OCI-LY1 (cell line): ENCODE results near the gene CCDC78.

Experiments used
- H2AFZ ChIP-seq: fragments of 200-600 bp; sonication (generic), shearing (Covaris generic); 2 replicates; pipeline ENCODE4 v1.6.0; 2014; ENCODE audit warnings: antibody characterized with exemption, mild to moderate bottlenecking, low read length
- H3F3A ChIP-seq: fragments of 200-600 bp; sonication (generic), shearing (Covaris generic); 2 replicates; pipeline ENCODE4 v1.6.0; 2014; ENCODE audit warnings: mild to moderate bottlenecking, antibody characterized with exemption, low read length, moderate library complexity; ENCODE audit not compliant: insufficient read depth
- H3K27ac ChIP-seq: fragments of 200-600 bp; sonication (generic); 2 replicates; pipeline ENCODE4 v1.5.1; 2014; ENCODE audit warnings: low read length, mixed run types, mild to moderate bottlenecking, low read depth; ENCODE audit not compliant: poor library complexity, severe bottlenecking
- H3K27me3 ChIP-seq: fragments of 200-600 bp; sonication (generic); 2 replicates; pipeline ENCODE4 v1.6.0; 2014; ENCODE audit warnings: antibody characterized with exemption, mild to moderate bottlenecking, low read length, moderate library complexity; ENCODE audit not compliant: insufficient read depth
- H3K36me3 ChIP-seq: fragments of 200-600 bp; sonication (generic); 2 replicates; pipeline ENCODE4 v1.6.1; 2014; ENCODE audit warnings: mild to moderate bottlenecking, antibody characterized with exemption, low read length, moderate library complexity, mixed read lengths; ENCODE audit not compliant: insufficient read depth
- H3K4me1 ChIP-seq: fragments of 200-600 bp; sonication (generic); 2 replicates; pipeline ENCODE4 v1.5.1; 2014; ENCODE audit warnings: mild to moderate bottlenecking, low read length, moderate library complexity; ENCODE audit not compliant: insufficient read depth, severe bottlenecking
- H3K4me2 ChIP-seq: fragments of 200-600 bp; sonication (generic), shearing (Covaris generic); 2 replicates; pipeline ENCODE4 v1.6.1; 2014; ENCODE audit warnings: low read length
- H3K4me3 ChIP-seq: fragments of 200-600 bp; sonication (generic); 2 replicates; pipeline ENCODE4 v1.5.1; 2014; ENCODE audit warnings: low read length, low read depth, mild to moderate bottlenecking, mixed read lengths; ENCODE audit not compliant: poor library complexity, severe bottlenecking
- H3K79me2 ChIP-seq: fragments of 200-600 bp; shearing (Covaris generic); 2 replicates; pipeline ENCODE4 v1.6.1; 2016; ENCODE audit warnings: mixed run types, low read length, mixed read lengths; ENCODE audit not compliant: insufficient read depth
- H3K9ac ChIP-seq: fragments of 200-600 bp; sonication (generic), shearing (Covaris generic); 2 replicates; pipeline ENCODE4 v1.6.1; 2014; ENCODE audit warnings: mild to moderate bottlenecking, low read length, mixed read lengths
- H3K9me2 ChIP-seq: fragments of 200-600 bp; sonication (generic), shearing (Covaris generic); 2 replicates; pipeline ENCODE4 v1.6.1; 2014; ENCODE audit warnings: low read depth, mild to moderate bottlenecking, low read length, mixed read lengths
- H3K9me3 ChIP-seq: fragments of 200-600 bp; shearing (Covaris generic); 2 replicates; pipeline ENCODE4 v1.6.1; 2014; ENCODE audit warnings: low read length, mixed read lengths
- H4K20me1 ChIP-seq: fragments of 200-600 bp; sonication (generic), shearing (Covaris generic); 2 replicates; pipeline ENCODE4 v1.6.0; 2016; ENCODE audit warnings: mild to moderate bottlenecking, low read length; ENCODE audit not compliant: insufficient read depth
- CTCF ChIP-seq: fragments of 200-600 bp; sonication (generic), shearing (Covaris generic); IDR thresholded peaks from 2 replicates; pipeline ENCODE4 v1.5.1; 2017; ENCODE audit warnings: mild to moderate bottlenecking, antibody characterized with exemption, low read length, moderate library complexity, mixed read lengths
- EZH2 ChIP-seq: fragments of 200-600 bp; sonication (generic), shearing (Covaris generic); IDR thresholded peaks from 2 replicates; pipeline ENCODE4 v1.8.0; 2017; ENCODE audit warnings: borderline replicate concordance, mixed run types, mild to moderate bottlenecking, antibody characterized with exemption, low read length, moderate library complexity, mixed read lengths

The CCDC78 gene

GRCh38 chr16:676565-676902 is 49.7 kb downstream of the CCDC78 start:
- TF ChIP-seq CTCF (no peak), EZH2 (no peak)
- Histone ChIP-seq H2AFZ (no peak overlapping the region), H3K79me2 (0 out of 2 replicates have a peak, but pooled peaks cover 7% of the 10 kb centered on the region), H4K20me1 (no peaks in the 10 kb centered on the region), H3K27me3 (no peaks in the 10 kb centered on the region), H3K4me2 (no peak overlapping the region), H3K27ac (no peak overlapping the region), H3K4me3 (no peak overlapping the region), H3K9ac (no peak overlapping the region), H3K9me3 (no peaks in the 10 kb centered on the region), H3K4me1 (peaks cover 23% of the 10 kb centered on the region), H3K36me3 (peaks cover 37% of the 10 kb centered on the region), H3F3A (no peaks in the 10 kb centered on the region), H3K9me2 (no peaks in the 10 kb centered on the region)

- no peaks in the 10 kb centered on the region for H4K20me1 ChIP-seq
- 0 out of 2 replicates have a peak, but pooled peaks cover 4% of the 10 kb centered on the region for H3K79me2 ChIP-seq
- no peak overlapping the region for H2AFZ ChIP-seq
- no peaks in the 10 kb centered on the region for H3K27me3 ChIP-seq
- no peak overlapping the region for H3K4me3 ChIP-seq
- H3K9me3 ChIP-seq = no peaks in the 10 kb centered on the region
- peaks cover 37% of the 10 kb centered on the region for H3K36me3 ChIP-seq
- no peak overlapping the region for H3K9ac ChIP-seq
- H3F3A ChIP-seq = no peaks in the 10 kb centered on the region
- no peak overlapping the region for H3K27ac ChIP-seq
- no peaks in the 10 kb centered on the region for H3K9me2 ChIP-seq
- TF ChIP-seq CTCF = no peak
- TF ChIP-seq EZH2 = no peak
- H3K4me1 ChIP-seq = peaks cover 18% of the 10 kb centered on the region
- H3K4me2 ChIP-seq = no peak overlapping the region
These were observed 50.2 kb downstream of the CCDC78 start for GRCh38 chr16:675884-676564.

DNA sequence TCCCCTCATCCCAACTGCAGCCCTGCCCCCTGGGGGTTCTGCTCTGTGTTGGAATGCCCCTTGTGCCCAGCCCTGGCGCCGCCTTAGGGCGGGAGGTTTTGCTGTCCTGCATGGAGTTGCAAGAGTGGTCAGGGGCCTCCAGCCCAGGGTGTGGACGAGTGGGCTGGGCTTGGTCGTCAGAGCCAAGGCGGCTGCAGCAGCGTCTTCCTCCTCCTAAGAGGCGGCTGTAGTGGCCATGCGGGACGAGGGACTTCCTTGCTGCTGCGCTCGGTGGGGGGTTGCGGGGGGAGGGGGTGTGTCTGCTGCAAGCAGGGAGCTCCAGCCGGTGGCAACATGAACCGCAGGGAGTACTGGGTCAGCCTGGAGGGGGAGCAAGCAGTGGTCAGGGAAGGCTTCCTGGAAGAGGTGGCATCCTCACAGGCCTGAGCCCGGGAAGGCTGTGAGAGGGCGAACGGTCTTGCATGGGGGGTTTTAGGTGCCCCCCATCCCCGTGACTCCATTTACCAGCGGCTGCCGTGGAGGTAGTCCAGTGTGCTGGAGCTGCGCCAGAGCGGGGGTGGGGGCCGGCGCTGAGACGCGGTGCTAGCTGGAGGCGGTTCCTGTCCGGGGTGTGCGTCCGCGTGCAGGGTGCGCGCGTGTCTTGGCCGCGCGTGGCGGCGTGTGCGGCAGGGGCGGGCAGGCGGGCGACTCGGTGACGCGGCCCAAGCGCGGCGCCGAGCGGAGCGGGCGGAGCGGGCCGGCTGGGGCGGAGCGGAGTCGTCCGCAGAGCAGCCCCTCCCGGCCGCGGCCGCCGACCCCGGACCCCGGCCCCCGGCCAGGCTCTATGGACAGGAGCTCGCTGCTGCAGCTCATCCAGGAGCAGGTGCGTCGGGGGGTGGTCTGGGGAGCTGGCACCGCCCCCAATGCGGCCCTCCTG is 51.0 kb downstream of the CCDC78 start, which contains the start of gene RHBDL1:
Gene RHBDL1 (plus strand): TSS at position 704 of the 916 bp plus-strand sequence. CDS start 120 bp downstream, at position 824.
- peaks cover 45% of the 10 kb centered on the region for H3K36me3 ChIP-seq
- peaks cover 15% of the 10 kb centered on the region for H3K4me1 ChIP-seq
- no peak within 1 kb of the TSS for H3K4me2 ChIP-seq
- H3K4me3 ChIP-seq = no peak within 1 kb of the TSS
- no peaks in the 10 kb centered on the region for H3K27me3 ChIP-seq
- no peak within 1 kb of the TSS for H3K9ac ChIP-seq
- H3K27ac ChIP-seq = no peak within 1 kb of the TSS
- H3K79me2 ChIP-seq = no peaks in the 10 kb centered on the region
- H2AFZ ChIP-seq = no peak within 1 kb of the TSS
- H3K9me2 ChIP-seq = no peaks in the 10 kb centered on the region
- no peak for TF ChIP-seq EZH2
- TF ChIP-seq CTCF = no peak
- no peaks in the 10 kb centered on the region for H3F3A ChIP-seq
- H4K20me1 ChIP-seq = no peaks in the 10 kb centered on the region
- H3K9me3 ChIP-seq = no peaks in the 10 kb centered on the region
